IPS DF 4.7 (cell line): Measurements from ENCODE around the gene HOXD4.

Experiments
- DNase-seq: peaks from one replicate; pipeline ENCODE4 v3.0.0-alpha.2; 2013; ENCODE audit warnings: low spot score; ENCODE audit errors: extremely low read depth

The HOXD4 gene

DNA sequence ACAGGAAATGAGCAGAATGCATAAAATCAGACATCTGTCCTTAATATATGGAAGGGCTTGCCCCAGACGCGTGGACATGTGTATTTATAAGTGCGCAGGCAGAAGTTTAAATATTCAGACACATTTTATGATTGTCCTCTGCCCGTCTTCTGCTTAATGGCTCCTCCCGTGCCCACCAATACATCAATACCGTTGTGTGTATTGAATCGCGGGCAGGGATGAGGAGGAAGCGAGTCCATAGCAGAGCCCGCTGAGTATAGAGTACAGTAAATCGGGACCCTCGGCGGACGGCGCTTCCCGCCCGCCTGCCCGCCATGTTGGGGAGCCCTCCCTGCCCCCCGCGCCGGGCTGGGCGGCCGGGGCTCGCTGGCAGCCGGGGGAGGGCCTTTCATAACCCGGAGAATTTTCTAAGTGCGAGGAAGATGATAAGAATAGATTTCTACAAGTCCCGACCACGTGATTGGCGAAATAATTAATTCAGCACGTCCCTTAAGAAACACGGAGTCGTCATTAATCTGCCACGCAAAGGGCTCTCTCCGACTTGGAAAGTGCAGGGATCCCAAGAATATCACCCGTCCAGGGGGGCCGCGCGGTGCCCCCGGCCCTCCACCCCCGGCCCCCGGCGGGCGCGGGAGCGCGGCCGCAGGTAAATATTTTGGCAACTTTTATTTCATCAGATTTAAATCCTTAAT is 5.6 kb downstream of the HOXD4 start, which contains the start of gene HOXD3:
HOXD3 (plus strand) TSS at position 501 of the 692 bp plus-strand sequence. CDS start 11,808 bp downstream, outside the sequence.
- DNase-seq, result no peak

DNA sequence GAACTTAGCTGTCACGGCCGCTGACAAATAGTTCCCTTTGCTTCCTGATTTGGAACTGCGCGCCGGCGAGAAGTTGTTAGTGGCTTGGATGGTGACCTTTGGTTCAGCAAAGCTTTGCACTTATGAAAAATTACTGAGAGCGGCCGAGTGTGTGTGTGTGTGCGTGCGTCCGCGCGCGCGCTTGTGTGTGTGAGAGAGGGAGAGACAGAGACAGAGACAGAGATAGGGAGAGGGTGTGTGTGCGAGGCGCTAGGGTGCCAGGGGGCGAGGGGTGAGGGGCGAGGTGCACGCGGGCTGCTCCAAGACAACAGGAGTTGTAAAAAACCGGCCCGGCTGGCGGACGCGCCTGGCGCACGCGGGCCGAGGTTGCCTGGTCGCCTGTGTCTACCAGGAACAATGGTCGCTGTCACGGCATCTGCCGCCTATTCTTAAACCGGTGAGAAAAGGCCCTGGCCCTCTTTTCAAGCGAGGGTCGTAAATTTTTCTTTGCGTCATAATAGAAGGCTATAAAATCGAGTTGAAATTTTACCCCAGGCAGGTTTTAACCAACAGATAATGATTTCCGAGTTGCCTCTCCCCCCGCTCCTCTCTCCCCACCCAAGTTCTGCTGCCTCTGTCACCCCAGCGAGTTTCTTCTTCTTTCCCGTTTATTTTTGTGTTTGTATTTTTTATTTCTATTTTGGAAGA is 6.3 kb downstream of the HOXD4 start:
- no peak for DNase-seq

DNA sequence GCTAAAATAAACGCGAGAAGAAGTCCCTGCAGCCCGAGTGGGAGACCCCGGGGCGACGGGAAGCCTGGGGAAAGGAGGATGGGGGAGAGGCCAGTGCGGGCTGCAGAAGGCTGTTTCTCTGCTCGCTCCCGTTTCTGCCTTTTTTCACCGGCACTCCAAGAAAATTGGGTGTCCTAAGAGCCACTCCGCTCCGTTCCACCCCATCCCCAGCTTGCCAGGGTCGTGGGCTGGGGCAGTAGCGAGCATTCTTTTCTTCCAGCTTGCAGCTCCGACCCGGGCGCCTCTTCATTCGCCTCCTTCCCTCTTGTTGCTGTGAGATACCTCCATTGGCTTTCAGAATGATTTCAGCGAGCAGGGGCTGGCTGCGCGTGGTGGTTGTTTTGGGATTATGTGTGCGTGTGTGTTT is 6.8 kb downstream of the HOXD4 start:
- no peak for DNase-seq

DNA sequence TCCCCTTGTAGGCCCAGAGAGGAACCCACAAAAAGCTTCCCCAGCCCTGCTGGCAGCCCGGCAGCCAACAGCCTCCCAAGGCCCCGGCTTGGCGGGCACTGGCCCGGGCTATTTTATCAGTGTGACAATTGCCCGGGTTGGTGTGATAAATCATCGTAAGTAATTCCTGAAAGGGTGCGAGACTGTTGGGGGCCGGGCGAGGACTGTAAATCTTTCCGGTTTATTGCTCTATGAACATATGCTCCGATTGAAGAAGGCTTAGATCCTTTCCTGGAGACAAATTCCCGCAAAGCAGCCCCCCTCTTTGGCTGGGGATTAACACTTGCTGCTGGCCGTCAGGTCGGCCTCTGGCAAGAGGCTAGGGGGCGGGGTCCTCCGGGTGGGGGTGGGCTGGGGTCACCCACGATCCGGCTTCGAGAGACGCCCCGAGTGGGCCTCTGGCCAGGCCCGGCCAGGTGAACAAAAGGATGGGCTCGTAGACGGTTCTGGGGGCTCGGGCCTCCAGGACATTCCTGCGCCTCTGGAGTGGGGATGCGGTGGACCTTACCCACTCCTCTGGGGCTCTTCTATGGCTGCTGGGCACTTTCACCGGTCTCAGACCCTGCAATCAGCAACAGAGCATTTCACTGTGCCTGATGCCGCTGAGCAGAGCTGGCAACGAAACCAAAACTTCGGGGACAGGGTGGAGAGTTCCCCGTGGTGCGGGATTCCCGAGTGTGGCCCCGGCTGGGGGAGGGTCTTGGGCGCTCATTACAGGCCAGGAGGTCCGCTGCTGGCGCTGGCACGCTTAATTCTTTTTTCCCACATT is 7.7 kb downstream of the HOXD4 start:
- no peak for DNase-seq

DNA sequence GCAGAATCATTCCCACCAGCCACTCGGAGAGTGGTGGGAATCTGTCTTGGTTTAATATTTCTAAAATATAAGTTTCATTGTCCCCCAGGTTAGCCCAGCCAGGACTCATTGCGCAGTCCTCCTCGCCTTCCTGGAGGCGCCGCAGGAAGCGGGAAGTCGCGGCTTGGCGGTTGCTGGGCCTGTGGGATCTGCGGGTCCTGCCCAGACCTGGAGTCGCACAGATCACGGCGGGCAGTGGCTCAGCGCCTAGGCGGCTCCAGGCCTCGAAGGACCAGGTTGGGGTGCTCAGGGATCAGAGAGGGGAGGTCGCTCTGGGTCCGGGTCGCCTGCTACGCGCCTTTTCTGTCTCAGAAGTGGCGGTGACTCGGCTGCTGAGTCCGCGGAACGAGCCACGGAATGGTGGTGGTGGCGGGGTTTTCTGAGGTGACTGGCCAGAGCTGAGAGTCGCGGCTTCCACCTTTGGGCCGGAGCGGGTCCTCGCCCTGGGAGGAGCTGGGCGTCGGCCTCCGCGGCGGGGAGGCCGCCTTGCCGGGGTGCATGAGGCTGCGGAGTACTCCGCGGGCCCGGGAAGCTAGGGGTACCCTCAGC is 8.4 kb downstream of the HOXD4 start:
- DNase-seq, result no peak

DNA sequence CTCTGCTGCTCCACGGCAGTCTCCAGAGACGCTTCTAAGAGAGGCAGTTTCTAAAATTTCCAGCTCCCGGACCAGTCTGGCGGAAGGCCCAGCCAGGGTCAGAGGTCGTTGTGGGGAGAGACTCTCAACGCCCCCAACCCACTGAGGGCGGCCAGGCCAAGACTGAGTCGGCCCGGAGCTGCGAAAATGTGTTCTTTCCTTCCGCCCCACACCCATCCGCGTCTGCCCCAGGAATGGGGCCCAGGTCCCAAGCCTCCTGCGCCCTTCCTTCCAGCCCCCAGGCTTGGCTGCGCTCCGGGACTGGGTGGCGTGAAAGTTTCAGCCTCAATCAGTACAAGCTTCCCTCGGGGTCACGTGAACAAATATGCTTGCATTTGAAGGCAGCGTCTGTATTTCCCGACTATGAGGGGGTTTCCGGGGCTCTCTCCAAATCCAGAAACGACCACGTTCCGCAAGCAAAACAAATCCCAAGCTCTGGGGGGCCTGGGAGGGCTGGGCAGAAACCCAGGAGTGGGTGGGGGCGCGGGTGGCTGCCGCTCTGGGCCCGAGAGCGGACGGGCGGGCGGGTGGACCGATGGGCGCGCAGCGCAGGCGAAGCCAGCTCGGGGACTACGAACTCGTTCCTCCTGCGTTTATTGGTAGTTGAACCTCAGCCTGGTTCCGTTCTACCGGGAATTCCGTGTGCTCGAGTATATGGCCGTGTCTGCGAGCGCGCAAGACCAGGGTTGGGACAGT is 9.1 kb downstream of the HOXD4 start:
- DNase-seq, result no peak

DNA sequence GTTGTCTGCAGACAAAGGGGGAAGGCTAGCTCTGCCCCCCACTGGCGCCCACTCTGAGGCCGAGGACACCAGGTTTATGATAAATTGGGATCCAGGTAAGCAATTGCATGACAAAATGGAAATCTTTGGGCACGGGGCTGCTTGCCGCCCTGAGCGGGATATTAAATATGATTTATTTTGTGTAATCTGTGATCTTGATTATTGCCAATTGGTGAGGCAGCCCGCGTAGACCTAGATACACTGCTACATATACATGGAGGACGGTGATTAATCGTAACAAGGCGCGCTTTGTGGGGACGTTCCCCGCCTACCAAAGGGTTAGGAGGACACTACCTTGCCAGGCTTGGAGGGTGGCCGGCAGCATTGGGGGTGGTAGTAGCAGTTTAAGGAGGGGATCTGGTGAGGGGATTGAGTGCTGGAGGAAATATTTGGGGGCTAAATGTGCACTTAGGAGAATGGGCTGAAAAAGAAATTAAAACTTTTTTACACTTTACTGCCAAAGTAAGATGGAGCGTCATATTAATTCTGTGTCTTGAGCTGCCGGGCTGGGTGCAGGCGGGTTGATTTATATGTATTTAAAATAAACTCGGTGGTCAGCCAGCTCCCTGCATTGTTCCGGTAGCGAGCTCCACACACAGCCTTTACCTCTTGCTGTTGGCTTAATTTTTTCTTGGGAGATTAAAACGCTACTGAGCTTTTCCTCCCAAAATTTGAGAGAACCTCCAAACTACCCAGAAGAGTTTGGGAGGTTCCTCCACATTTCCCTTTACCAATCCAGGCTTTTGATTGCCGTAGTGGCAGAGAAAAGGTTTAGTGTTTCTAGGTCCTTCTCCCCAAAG is 9.9 kb downstream of the HOXD4 start:
- no peak for DNase-seq

DNA sequence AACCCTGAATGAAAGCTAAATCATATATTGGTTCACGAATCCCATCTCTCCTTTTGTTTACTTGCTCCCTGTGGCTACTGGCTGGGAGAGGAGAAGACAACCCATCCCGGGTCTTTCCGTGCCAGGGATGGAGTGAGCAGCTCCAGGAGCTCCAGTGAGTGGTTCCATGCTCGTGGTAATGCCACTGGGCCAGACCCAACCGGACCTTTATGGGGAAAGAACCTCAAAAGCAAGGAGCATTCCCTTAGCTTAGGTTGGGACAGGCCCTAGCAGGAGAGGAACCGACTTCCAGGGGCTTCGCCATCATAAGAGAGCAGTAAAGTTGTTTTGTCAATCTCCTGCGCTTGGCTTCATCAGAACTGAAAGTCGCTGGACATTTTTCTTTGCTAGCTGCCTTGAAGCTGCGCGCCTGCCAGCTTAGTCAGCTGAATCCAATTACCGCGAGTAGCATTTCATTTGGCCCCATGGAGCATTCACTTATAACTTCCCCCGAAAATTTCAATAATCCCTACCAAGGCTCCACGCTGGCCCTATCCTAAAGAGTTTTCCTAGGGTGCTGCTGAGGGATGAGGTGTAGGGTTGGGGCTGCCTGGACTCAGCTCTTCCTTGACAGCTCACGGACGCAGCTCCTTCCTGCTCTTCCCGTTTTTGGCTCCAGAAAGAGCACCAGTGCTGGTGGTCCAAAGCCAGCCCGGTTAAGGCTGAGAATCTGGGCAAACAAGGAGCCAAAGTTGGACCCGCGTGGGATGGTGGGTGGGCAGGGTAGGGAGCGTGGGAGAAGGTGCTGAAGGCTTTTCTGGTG is 10.7 kb downstream of the HOXD4 start:
- DNase-seq, result no peak

DNA sequence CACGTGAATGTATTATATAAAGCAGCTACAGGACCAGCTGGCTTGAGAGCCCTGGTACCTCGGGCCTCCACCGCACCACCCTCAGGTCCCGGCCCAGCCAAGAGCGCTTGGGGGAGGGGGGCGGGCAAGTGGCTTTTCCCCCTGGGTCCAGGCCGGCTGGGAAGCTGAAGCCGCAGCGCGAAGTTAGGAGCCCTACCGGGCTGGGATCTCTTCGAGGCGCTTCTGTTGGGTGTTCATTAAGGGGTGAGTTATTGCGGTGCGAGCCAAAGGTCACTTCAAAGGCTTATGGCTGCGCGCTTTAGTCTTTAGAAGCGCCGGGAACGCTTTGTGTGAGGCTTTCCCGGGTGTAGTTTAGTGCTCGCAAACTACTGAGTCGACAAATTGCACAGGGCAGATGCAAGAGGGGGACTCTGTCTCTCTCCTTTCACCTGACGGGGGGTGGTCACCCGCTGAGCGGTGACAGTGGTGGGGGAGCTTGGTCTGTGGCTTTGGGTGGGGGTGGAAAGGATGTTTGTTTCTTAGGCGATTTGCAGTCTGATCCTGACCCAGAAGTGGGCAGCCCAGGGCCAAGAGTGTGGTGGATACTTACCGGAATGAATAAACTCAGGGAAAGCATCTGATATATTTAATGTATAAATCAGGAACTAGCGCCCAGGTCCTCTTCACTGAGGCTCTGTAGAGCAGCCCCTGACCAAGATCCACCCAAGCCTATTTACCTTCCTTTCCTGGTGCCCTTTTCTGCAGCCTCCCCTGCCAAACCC is 11.7 kb downstream of the HOXD4 start:
- DNase-seq, result no peak

DNA sequence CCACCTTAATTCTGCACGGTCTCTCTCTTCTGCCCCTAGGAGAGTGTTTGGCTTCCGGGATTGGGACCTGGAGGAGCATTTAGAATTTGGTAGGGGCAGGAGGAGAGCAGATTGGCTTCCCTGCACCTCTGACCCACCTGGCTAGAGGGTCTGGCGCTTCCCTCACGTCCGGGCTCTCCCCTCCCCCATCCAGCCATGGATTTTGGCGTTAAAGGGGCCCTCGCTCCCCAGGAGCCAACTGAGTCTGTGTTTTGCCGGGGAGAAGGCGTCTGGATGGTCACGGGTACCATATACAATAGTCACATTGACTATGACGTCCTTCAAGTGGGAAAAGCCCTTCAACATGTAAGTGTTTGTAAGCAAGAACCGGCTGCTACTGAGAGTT is 12.3 kb downstream of the HOXD4 start:
- DNase-seq, result no peak

DNA sequence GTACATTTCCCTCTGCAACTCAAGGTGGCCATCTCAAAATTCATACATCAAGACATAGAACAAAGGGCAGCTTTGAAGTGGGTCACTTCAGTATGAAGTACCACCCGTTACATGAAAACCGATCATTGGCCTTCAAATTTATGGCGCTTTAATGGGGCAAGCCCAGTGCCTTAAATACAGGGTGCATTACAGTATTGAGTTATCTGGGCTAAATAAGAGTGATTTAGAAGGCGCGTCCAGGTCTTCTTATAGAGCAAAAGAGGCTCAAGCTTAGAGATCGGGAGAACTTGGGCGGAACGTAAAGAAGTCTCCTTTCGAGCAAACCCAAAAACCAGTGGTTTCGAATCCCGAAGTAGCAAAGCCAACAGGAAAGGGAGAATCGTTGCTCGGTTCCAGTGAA is 12.9 kb downstream of the HOXD4 start:
- DNase-seq, result no peak

DNA sequence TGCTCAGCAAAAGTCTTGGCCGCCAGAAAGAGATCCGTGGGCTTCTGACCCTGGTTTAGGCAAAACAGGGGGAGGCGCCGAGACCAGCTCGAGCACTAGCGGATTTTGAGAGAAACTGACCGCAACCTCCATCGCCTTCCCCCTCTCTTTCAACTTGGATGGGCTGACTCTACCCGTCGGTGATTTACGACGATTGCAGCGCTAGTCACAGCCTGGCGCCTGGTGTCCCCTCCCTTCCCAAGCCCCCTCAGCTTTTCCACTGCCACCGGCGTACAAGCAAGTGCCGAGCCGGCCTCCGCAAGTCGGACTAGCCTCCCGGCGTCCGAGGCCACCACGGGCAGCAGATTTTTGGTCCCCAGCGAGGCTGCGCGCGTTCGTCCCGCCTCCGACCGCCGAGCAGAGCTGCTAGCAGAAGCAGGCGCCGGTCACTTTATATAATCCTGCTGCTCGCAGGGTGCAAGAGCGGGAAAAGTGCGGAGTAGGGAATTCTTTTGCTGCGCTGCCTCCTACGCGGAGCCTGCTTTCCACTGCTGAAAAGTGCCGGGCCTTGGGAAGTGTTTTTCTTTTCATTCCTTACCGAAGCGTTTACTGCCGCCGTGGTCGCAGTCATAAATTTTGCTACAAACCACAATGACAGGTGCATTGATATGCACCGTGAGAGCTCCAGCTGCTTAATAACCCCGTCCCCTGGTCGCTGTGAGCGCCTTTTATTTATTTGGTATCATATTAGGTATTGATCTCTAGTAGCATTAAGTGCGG is 13.4 kb downstream of the HOXD4 start:
- DNase-seq, result no peak

DNA sequence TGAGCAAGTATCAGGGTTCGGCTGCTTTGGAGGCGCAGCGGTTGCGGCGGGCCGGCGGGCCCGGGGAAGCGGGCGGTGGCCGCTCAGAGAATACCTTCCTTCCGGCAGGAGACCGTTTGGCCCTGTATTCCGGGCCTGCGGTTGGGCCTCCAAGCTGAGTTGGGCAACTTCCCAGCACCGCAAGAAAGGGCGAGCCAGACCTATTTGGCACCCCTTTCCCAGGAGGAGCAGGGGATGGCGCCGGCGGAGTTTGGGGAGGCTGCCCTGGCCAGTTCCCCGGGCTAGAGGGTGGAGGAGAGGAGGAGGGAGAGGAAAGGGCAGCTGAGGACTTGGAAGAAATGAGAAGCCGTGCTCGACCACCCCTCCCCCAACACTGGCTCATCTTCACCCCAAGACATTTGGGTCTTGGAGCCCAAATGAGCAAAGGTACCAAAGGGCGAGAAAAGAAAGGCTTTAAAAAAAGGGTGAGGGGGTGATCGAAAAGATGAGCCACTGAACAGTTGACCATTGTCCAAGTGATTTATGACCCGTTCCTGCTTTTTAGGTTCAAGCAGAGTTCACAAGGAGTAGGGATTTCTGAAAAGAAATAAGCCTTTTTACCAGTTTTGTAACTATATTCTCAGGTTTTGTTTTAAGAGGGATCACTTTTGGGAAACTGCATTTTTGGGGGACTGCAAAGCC is 14.2 kb downstream of the HOXD4 start:
- no peak for DNase-seq

DNA sequence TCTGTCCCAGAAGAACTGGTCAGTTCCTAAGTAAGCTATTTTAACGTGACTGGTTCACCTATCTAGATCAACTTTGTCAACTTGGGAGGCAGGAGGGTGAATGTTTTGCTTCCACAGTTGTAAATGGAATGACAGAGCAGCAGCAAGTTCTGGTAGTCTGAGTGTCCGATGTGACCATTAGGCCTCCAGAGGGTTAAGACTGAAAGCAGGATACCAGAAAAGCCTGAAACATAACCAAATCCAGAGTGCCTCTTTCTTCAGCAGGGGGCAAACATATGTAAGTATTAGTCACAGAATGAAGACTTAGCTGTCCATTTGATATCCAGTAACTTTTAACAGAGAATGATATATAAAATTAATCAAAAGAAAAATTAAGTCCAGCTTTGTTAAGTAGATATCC is 14.9 kb downstream of the HOXD4 start:
- DNase-seq, result no peak

DNA sequence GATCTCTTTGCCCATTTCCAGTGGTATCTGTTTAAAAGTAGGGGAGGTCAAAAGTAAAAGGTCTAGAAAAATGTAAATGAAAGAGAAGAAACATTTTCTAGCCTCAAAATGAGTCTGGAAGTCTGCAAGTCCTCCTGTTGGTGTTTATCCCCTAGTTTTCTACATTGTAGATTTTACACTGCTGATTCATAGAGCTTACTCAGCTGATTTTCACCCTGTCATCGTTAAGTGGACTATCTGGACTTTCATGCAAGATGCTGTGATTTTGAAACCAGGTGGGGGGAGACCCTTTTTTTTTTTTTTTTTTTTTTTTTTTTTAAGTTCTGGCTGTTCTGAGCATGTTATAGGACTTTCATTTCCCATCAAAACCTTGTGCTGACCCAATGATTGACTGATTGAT is 16.0 kb downstream of the HOXD4 start:
- no peak for DNase-seq

DNA sequence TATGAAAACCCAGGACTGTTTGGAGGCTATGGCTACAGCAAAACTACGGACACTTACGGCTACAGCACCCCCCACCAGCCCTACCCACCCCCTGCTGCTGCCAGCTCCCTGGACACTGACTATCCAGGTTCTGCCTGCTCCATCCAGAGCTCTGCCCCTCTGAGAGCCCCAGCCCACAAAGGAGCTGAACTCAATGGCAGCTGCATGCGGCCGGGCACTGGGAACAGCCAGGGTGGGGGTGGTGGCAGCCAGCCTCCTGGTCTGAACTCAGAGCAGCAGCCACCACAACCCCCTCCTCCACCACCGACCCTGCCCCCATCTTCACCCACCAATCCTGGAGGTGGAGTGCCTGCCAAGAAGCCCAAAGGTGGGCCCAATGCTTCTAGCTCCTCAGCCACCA is 17.8 kb downstream of the HOXD4 start:
- DNase-seq, result no peak

DNA sequence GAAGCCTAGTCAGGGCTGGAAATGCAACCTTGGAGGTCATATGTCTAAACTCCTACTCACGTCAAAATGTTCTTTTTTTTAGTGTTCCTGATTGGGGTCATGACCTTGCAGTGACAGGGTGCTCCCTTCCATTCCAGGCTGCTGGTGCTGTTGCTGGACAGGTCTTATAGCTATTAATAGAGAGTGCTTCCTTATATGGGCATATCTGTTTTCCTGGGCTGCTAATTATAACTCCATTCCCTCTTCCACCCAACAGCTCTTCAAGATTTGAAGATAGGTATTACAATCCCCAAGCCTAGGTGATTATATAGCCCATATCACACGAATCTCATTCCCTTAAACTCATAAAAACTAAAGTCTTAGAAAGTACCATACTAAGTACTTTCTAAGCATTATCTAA is 18.4 kb downstream of the HOXD4 start:
- no peak for DNase-seq
